Pulmonary artery endothelial cell (primary cell): ENCODE measurements around the gene TMC3. TPM values are rescaled to one million over a fixed set of nuclear protein-coding genes. Genes with fewer than 3 reads are reported as not detected.

Experiments
- DNase-seq: peaks from one replicate; pipeline ENCODE4 v3.0.0-alpha.2; 2011; ENCODE audit warnings: low read depth, low spot score
- total RNA-seq: library from RNA; depleted of rRNA; stranded (reverse); fragments of >200 nt; gene quantifications from 2 replicates; pipeline ENCODE4 v1.2.3, GENCODE V29; 2014

TMC3 gene
- total RNA-seq, 1 donor from 2014 or later = not detected

DNA sequence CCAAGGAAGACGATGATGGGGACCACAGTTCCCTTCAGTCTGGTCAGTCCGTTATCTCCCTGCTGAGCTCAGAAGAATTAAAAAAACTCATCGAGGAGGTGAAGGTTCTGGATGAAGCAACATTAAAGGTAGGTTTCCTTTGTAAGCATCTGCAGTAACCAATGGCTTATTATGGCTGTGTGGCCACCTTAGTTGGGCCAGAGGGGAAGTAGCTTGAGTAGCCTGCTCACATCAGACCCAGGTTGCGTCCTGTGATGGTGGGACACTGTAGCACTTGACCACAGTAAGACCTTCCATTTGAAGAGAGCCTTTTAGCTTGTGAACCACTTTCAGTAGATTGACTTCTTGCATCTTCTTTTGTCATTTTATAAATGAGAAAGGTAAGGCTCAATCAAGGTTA is 72.6 kb downstream of the TMC3 start:
- no peak for DNase-seq

DNA sequence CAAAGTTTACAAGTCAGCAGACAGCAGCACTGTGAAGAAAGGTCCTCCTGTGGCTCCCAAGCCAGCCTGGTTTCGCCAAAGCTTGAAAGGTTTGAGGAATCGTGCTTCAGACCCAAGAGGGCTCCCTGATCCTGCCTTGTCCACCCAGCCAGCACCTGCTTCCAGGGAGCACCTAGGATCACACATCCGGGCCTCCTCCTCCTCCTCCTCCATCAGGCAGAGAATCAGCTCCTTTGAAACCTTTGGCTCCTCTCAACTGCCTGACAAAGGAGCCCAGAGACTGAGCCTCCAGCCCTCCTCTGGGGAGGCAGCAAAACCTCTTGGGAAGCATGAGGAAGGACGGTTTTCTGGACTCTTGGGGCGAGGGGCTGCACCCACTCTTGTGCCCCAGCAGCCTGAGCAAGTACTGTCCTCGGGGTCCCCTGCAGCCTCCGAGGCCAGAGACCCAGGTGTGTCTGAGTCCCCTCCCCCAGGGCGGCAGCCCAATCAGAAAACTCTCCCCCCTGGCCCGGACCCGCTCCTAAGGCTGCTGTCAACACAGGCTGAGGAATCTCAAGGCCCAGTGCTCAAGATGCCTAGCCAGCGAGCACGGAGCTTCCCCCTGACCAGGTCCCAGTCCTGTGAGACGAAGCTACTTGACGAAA is 74.3 kb downstream of the TMC3 start:
- no peak for DNase-seq

DNA sequence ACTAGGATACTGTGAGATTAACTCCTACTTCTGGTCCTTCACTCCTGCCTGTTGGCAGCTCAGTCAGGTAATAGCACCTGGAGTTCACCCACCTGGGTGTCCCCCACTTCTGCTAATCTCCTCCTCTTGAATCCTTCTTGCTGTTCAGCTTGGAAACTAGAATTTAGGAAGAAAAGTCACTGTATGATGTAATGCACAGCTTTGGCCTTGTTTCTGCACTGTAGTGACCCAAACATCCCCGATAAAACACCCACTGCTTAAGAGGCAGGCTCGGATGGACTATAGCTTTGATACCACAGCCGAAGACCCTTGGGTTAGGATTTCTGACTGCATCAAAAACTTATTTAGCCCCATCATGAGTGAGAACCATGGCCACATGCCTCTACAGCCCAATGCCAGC is 74.9 kb downstream of the TMC3 start:
- DNase-seq = no peak

DNA sequence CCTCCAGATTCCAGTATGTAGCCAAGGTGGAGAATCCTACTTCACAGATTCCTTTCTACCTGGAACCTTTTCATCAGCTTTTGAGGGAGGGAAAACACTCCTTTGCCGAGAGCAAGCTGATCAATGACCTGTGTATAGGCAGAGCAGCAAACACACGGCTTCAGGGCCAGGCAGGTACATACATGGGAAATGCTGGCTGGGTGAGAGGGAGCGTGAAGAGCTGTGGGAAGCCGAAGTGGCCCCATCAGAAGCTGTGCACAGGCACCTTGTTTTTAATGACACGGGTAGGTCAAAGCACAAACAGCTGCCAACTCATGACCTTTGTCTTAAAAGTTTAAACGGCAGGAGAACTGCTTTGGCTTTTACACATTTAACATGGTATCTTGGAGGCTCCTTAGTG is 75.4 kb downstream of the TMC3 start:
- DNase-seq = no peak

DNA sequence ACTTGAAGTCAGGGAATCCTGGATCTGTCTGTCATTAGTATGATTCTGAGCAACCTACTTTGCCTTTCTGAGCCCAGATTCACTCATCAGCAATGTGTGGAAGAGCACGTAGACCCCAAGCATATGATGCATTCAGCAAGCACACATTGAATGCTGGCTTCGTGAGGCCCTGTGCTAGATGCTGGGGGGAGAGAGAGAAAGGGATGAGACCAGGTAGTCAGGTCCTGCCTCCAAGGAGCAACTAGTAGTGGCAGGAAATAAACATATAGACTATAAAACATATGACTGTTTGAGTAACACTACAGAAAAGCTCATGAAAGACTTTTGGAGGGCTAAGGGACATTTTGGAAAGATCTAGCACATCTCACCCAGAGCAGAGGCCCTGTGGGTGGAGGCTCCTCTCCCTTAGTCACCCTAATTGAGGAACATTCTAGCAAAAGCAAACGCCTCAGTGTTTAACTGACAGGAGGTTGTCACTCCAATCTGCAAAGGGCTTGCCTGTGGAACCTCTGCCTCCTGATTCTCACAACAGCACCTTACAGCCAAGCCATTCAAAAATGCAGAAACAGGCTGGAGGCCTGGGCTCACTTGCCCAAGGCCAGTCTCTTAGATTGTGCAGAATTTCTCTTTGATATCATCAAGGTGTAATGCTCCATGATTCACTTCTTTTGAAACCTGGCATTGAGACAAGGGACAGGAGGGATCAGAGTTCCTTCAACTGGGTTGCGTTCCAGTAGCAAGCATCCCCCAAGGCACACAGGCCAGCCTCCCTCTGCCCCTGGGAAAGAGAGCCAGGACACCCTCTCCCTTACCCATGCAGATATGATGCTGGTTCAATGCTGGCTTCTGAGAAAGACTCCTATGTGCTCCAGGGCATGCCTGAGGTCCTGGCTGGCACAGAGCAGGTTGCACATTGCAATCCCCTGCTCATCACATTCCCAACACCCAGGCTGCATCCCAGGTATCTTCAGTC is 76.1 kb downstream of the TMC3 start:
- DNase-seq = no peak

DNA sequence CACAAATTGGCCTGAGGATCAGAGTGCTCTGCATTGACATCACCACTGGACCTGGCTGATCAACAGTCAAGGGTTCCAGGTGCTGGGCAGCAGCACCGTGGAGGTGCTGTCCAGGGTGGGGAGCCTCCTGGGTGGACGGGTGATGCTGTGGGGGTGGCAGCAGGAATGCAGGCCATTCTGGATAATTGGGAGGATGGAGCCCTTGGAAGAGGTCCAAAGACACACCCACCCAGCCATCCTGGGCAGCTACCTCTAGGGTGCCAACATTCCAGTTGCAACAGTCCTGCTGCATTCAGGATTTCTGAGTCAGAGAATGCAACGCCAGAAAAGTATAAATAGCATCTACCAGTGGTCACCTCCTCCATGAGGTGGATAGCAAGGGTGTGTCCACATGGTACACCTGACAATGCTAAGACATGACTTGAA is 76.9 kb downstream of the TMC3 start:
- no peak for DNase-seq

DNA sequence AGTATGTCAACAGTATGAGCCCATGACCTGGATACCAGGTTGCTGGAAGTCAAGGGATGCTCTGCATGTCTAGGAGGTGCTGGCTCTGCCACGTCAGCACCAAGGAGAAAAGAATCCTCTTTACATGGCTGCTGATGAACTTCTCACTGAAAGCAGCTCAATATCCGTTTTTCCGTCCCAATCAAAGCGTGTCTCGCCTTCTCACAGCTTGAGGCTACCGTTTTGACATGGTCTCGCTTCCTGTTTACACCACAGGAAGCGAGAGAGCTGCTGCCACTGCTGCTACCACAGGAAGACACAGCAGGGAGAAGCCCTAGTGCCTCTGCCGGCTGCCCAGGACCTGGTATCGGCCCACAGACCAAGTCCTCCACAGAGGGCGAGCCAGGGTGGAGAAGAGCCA is 77.3 kb downstream of the TMC3 start:
- no peak for DNase-seq

DNA sequence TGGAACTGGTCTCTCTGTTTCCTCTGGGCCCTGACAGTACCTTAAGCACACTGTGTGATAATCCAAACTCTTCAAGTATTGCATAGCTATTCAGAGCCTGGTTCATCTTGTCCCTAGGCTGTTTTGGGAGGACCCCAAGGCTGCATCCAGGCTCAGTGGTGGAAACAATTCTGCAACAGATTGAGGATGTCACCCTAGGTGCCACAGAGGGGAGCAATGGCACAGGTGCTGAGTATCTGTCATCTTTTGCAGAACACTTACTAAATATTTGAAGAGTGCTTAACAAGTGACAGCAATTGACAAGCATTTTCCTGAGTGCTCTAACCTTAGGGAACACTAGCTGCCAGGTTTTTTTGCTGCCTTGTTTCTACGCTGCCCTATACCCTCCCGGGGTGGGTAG is 77.8 kb downstream of the TMC3 start:
- no peak for DNase-seq

DNA sequence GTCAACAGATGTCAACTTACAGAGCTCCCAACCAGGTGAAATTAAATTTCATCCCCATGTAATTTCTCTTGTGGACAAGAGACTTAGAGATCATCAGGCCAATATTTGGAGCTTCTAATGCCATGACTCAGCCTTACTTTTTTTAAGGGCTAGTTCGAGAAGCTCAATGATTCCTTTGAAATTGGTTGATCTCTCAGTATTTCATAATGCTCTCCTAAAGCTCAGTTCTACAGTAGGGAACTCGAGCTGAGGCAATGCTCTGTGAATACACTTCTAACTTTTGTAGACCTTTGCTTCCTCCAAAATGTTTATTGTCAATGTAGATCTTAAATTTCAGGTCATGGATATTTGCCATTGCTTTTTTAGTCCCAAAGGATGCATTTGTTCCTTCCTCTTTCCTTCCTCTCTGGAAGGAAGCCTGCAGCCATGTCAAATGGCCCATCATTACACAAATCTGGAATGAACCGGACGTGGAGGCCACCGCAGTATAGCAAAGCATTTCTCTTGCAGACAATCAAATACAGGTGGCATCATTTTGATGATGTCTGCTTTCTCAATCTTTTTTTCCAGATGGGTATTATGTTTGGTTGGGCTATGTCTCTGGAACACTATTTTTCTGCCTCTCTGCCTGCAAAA is 78.4 kb downstream of the TMC3 start:
- DNase-seq = no peak

DNA sequence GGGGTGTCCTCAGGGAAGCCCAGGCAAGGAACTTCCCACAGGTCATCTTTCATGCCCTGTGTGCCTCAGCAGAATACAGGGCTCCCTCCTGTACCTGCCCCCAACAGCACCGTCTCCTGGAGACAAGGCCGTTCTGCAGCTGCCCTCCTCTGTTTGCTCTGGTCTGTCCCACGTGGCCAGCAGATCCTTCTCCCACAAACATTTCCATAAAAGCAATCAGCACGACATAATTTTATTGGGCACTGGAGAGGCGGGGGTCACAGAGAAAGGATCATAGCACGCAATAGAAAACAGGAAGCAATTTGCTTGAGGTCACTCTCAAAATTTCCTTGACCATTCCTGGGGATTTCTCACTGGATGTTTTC is 79.5 kb downstream of the TMC3 start:
- DNase-seq = no peak

DNA sequence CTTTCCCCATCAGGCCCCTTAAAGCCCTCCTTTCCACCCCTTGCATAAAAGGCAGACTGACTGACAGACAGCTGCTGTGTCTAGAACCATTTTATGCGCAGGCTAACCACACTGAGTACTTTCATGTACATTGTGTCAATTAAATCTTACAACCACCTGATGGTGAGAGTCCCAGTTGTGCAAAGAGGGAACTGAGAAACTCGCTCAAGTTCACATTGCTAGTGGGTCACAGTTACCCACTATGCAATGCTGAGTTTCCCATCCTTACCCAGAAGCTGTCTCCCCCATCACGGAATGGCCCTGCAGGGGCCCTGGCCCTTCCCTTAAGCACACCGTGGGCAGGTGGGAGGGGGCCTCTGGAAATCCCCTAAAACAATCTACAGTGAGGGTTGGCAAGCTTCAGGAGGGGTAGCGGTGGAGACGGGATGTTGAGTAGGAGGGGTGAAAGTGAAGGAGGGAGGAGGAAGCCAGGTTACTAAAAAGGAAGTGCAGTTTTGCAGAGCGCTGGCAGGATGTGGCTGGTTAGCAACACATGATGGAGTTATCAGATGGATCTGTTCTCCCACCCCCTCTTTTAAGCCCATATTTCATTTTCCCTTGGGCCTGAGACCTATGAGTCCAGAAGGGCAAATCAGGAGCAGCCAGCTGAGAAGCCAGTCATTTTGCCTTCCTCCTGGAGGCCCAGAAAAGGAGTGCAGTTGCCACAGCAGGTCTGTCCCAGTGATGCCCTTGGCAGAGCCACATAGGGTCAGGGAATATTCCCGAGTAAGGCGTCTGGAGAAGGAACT is 80.1 kb downstream of the TMC3 start:
- no peak for DNase-seq

DNA sequence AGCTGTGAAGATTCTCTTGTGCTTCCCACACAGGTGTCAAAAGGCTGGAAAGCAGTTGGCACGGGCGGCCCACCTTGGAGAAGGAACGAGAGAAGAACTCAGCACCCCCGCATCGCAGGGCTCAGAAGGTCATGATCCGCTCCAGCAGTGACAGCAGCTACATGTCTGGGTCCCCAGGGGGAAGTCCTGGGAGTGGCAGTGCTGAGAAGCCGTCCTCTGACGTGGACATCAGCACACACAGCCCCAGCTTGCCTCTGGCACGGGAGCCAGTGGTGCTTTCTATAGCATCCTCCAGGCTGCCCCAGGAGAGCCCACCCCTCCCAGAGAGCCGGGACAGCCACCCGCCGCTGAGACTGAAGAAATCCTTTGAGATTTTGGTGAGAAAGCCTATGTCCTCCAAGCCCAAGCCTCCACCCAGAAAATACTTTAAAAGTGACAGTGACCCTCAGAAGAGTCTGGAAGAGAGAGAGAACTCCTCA is 81.5 kb downstream of the TMC3 start:
- no peak for DNase-seq

DNA sequence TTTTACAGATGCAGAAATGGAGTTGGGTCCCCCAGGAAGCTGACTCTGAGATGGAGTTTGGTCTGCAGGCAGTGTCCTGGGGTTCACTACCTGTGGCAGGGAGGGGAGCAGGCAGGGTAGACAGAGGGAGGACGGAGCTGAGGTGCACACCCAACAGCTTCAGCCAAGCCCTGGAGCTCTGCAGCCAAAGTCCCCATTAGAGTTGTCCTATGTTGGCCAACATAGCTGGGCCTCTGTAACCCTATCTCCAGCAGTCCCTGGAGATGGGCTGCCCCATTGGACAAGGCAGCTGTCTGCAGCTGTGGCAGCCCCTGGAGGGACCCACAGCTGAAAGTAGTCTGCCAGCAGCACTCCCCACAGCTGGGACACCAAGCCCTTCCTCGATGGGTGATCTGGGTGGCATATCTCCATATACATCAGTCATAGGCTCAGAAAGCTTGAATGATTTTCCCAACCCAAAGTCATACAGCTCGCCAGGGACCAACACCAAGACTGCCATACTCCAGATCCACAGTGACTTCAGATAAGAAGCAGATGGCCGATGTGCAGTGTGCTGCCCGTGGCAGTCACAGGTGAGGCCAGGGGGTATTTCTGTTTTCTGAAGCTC is 82.0 kb downstream of the TMC3 start:
- DNase-seq = no peak

DNA sequence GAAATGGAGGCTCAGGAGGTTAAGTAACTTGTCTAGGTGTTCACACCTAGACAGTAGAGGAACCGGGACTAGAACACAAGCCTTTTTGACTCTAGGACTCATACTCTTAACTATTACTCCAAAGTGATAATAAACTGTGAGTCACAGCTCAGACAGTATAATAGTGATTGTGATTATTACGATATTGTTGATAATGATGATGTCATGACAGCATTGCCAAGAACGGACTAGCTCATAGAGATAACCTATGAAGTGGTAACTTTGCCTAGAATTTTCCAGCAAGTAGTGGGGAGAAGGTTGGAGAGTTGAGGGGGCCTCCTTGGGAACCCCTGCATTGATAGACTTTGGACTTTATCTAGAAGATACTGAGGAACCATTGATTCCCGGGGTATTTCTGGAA is 84.1 kb downstream of the TMC3 start:
- DNase-seq = no peak

DNA sequence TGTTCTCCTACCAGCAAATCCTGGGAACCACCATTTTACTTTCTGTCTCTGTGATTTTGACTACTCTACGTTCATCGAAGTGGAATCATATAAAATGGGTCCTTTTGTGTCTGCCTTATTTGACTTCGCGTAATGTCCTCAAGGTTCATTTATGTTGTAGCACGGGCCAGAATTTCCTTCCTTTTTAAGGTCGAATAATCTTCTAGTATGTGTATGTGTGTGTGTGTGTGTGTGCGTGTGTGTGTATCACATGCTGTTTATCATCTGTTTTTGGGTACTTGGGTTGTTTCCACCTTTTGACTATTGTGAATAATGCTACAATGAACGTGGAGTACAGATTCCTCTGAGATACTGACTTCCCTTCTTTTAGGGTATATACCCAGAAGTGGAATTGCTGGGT is 85.4 kb downstream of the TMC3 start:
- no peak for DNase-seq

DNA sequence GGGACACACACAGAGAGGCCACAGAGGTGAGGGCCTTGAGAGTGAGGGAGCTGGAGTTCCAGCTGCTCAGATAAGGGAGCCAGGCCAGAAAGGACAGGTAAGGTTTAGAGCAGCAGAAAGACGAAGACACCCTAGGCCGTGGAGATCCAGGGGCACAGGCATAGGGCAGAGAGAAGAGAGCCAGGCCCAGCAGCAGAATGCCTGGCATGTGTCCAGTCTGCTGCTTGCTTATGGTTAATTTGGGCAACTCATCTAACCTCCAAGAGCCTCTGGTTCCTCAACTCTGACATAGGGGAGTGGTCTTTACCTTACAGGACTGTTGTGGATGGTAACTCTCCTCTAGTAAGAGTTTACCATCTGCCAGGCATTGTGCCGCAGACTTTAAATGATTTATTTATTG is 86.0 kb downstream of the TMC3 start:
- DNase-seq = no peak

DNA sequence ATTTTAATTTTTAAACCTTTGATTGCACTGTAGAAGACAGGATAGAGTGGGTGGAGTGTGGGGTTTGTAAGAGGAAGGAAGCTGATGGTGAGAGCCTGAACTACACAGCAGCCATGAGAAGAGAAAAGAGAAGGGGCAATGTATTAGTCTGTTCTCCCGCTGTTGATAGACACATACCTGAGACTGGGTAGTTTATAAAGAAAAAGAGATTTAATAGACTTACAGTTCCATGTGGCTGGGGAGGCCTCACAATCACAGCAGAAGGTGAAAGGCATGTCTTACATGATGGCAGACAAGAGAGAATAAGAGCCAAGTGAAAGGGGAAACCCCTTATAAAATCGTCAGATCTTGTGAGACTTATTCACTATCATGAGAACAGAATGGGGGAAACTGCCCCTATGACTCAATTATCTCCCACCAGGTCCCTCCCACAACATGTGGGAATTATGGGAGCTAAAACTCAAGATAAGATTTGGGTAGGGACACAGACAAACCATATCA is 87.3 kb downstream of the TMC3 start:
- no peak for DNase-seq

DNA sequence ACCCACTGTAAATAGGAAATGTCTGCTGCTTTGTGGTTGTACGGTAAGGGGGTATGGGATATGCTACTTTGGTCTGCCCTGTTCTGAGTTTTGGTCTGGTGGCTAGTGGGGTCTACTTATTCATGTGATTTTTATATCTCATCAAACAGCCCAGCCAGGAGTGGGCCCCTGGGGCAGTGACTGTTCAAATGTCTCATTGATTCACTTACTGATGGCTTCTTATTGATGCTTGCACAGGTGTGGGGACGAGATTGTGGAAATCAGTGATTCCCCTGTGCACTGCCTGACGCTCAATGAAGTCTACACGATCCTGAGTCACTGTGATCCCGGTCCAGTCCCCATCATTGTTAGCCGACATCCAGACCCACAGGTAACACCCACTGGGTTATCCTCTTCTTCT is 88.6 kb downstream of the TMC3 start:
- no peak for DNase-seq

DNA sequence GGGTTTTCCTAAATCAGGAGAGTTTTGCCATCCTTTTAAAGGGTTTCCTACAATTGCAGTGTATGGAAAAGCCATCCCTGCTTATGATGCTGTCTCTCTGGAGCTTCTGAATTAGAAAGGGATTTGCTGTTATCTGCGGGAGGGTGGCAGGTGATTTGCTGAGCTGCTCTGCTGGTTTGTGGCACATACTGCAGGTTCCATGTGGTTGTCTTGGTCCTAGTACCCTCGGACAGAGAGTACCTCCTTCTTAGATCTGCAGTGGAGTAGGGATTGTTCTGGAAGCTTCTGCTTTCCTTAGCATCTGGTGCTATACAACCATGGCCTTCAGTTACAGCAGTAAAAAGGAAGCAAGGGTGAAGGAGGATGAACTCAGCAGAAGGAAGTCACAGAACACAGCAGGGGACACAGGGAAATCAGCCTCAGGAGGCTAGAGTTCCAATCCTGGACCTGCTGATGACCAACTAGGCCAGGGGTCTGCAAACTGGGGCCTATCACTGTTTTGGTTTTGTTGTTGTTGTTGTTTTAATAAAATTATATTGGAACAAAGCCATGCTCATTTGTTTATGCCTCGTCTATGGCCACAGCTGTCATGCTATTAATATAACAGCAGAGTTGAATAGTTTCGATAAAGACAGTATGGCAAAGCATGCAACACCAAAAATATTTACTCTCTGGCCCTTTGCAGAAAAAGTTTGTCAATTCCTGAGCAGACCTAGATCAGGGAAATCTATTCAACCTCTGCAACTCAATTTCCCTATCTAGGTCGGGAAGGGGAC is 89.6 kb downstream of the TMC3 start:
- no peak for DNase-seq

DNA sequence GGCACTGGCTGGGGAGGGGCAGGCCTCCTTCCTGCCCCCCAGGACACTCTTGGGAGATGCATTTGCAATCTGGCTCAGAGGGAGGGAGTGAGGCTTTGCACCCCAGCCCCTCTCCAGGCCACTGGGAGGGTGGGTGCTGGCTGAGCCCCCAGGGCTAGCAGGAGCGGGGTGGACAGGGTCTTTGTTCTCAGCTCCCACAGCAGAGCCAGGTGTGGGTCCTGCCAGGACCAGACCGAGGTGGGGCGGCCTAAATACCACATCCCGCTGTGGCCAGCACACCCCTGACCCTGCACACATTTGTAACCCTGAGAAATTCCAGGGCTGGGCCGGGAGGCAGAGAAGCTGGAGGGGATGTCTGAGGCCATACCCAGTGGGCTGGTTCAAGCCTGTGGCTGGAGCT is 91.1 kb downstream of the TMC3 start:
- no peak for DNase-seq
